GM23338 (cell line): ENCODE measurements around the gene HACD3.

ENCODE experiments used
- CREB1 ChIP-seq: fragments of 250-450 bp; sonication (Bioruptor Pico); IDR thresholded peaks from 2 replicates; pipeline ENCODE4 v1.5.0; 2020; ENCODE audit warnings: low read depth, mild to moderate bottlenecking, moderate library complexity
- EZH2 ChIP-seq: fragments of 200-600 bp; sonication (generic); IDR thresholded peaks from one replicate; pipeline ENCODE4 v1.8.0; 2017; ENCODE audit warnings: antibody characterized with exemption, mild to moderate bottlenecking, low read depth; ENCODE audit not compliant: unreplicated experiment
- EZH2phosphoT487 ChIP-seq: fragments of 200-600 bp; sonication (generic); IDR thresholded peaks from one replicate; pipeline ENCODE4 v1.8.1; 2018; ENCODE audit warnings: antibody characterized with exemption; ENCODE audit not compliant: unreplicated experiment
- NANOG ChIP-seq: IDR thresholded peaks from 2 replicates; pipeline ENCODE4 v1.6.1; 2016; ENCODE audit warnings: antibody characterized with exemption, borderline replicate concordance
- POLR2AphosphoS5 ChIP-seq: IDR thresholded peaks from 2 replicates; pipeline ENCODE4 v1.6.1; 2016; ENCODE audit warnings: antibody characterized with exemption, low read depth
- STAT1 ChIP-seq: IDR thresholded peaks from one replicate; pipeline ENCODE4 v1.6.1; 2016; ENCODE audit warnings: antibody characterized with exemption; ENCODE audit not compliant: unreplicated experiment
- TF ChIP-seq, protein P1 (sequence below), 2 experiments: fragments of 200-600 bp in 1 of 2; sonication (generic) in 1 of 2; conservative IDR thresholded peaks; 2 replicates each; pipeline versions ENCODE4 v1.5.1 to v1.6.1; 2016 to 2017; ENCODE audit warnings: antibody characterized with exemption in 2 of 2, low read depth in 2 of 2, mild to moderate bottlenecking in 2 of 2, moderate library complexity in 1 of 2
- TF ChIP-seq, protein P2 (sequence below): IDR thresholded peaks from 2 replicates; pipeline ENCODE4 v1.6.1; 2016; ENCODE audit warnings: antibody characterized with exemption
- TF ChIP-seq, protein P3 (sequence below): IDR thresholded peaks from one replicate; pipeline ENCODE4 v1.6.1; 2018; ENCODE audit warnings: antibody characterized with exemption; ENCODE audit not compliant: unreplicated experiment

DNA sequence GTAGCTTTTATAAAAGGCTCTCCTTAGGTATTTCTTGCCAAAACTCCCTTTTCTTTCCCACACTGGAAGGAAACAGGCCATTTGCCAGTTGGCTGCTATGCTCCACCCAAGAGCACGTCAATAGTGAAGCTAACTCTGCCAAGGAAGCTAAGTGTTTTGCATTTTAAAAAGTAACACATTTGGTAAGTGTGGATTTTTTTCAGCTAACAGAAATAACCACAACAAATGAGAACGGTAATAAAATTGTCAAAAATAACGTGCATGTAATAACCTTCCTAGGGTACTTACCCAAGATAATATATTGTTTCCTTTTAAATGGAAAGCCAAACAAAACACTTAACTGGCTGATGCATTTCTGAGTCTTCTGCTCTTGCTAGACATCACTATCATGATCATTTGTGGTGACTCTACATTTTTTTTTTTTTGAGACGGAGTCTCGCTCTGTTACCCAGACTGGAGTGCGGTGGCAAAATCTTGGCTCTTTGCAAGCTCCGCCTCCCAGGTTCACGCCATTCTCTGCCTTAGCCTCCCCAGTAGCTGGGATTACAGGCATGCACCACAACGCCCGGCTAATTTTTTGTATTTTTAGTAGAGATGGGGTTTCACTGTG lies 17.4 kb upstream of the HACD3 start:
- TF ChIP-seq POLR2AphosphoS5 (no peak), STAT1 (no peak), EZH2 (no peak), CREB1 (CRISPR knock-in tag) (no peak), EZH2phosphoT487 (no peak), NANOG (no peak)
- TF ChIP-seq, protein P1, sequence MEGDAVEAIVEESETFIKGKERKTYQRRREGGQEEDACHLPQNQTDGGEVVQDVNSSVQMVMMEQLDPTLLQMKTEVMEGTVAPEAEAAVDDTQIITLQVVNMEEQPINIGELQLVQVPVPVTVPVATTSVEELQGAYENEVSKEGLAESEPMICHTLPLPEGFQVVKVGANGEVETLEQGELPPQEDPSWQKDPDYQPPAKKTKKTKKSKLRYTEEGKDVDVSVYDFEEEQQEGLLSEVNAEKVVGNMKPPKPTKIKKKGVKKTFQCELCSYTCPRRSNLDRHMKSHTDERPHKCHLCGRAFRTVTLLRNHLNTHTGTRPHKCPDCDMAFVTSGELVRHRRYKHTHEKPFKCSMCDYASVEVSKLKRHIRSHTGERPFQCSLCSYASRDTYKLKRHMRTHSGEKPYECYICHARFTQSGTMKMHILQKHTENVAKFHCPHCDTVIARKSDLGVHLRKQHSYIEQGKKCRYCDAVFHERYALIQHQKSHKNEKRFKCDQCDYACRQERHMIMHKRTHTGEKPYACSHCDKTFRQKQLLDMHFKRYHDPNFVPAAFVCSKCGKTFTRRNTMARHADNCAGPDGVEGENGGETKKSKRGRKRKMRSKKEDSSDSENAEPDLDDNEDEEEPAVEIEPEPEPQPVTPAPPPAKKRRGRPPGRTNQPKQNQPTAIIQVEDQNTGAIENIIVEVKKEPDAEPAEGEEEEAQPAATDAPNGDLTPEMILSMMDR (conservative IDR thresholded peaks at IDR 0.05; ENCODE audit: low read depth in 2 of 2) = no peak
- TF ChIP-seq, protein P2, sequence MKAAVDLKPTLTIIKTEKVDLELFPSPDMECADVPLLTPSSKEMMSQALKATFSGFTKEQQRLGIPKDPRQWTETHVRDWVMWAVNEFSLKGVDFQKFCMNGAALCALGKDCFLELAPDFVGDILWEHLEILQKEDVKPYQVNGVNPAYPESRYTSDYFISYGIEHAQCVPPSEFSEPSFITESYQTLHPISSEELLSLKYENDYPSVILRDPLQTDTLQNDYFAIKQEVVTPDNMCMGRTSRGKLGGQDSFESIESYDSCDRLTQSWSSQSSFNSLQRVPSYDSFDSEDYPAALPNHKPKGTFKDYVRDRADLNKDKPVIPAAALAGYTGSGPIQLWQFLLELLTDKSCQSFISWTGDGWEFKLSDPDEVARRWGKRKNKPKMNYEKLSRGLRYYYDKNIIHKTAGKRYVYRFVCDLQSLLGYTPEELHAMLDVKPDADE = no peak
- TF ChIP-seq, protein P3, sequence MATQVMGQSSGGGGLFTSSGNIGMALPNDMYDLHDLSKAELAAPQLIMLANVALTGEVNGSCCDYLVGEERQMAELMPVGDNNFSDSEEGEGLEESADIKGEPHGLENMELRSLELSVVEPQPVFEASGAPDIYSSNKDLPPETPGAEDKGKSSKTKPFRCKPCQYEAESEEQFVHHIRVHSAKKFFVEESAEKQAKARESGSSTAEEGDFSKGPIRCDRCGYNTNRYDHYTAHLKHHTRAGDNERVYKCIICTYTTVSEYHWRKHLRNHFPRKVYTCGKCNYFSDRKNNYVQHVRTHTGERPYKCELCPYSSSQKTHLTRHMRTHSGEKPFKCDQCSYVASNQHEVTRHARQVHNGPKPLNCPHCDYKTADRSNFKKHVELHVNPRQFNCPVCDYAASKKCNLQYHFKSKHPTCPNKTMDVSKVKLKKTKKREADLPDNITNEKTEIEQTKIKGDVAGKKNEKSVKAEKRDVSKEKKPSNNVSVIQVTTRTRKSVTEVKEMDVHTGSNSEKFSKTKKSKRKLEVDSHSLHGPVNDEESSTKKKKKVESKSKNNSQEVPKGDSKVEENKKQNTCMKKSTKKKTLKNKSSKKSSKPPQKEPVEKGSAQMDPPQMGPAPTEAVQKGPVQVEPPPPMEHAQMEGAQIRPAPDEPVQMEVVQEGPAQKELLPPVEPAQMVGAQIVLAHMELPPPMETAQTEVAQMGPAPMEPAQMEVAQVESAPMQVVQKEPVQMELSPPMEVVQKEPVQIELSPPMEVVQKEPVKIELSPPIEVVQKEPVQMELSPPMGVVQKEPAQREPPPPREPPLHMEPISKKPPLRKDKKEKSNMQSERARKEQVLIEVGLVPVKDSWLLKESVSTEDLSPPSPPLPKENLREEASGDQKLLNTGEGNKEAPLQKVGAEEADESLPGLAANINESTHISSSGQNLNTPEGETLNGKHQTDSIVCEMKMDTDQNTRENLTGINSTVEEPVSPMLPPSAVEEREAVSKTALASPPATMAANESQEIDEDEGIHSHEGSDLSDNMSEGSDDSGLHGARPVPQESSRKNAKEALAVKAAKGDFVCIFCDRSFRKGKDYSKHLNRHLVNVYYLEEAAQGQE = no peak
